Neural progenitor cell (in vitro differentiated cells): ENCODE measurements around the gene HJV. TPM values are rescaled to one million over a fixed set of nuclear protein-coding genes. Genes with fewer than 3 reads are reported as not detected.
"Not testable (repeated sequence)": the region's sequence is repeated elsewhere in the genome, so short reads cannot be mapped to it uniquely, and the experiment has no call there.

Source experiments
- DNase-seq: peaks from one replicate; pipeline ENCODE4 v3.0.0-alpha.2; 2016; ENCODE audit warnings: low spot score
- H2AFZ ChIP-seq: fragments of 200-600 bp; sonication (generic); replicated peaks from 2 replicates; pipeline ENCODE4 v1.6.1; 2016; ENCODE audit warnings: antibody characterized with exemption
- H3F3A ChIP-seq: fragments of 200-600 bp; sonication (generic); 2 replicates; pipeline ENCODE4 v1.6.1; 2016; ENCODE audit warnings: antibody characterized with exemption, low read depth
- H3K27ac ChIP-seq: fragments of 200-600 bp; sonication (generic); 2 replicates; pipeline ENCODE4 v1.5.1; 2016; ENCODE audit warnings: mild to moderate bottlenecking
- H3K27me3 ChIP-seq: fragments of 200-600 bp; sonication (generic); 2 replicates; pipeline ENCODE4 v1.6.1; 2016; ENCODE audit warnings: mild to moderate bottlenecking, moderate library complexity
- H3K36me3 ChIP-seq: fragments of 200-600 bp; sonication (generic); 2 replicates; pipeline ENCODE4 v1.5.1; 2016
- H3K4me1 ChIP-seq: fragments of 200-600 bp; sonication (generic); 2 replicates; pipeline ENCODE4 v1.6.1; 2016; ENCODE audit warnings: mixed run types
- H3K4me2 ChIP-seq: fragments of 200-600 bp; sonication (generic); 2 replicates; pipeline ENCODE4 v1.6.1; 2016
- H3K4me3 ChIP-seq: fragments of 200-600 bp; sonication (generic); 2 replicates; pipeline ENCODE4 v1.5.1; 2016
- H3K79me2 ChIP-seq: fragments of 200-600 bp; sonication (generic); 2 replicates; pipeline ENCODE4 v1.6.1; 2016; ENCODE audit warnings: low read depth
- H3K9ac ChIP-seq: fragments of 200-600 bp; sonication (generic); 2 replicates; pipeline ENCODE4 v1.6.1; 2016
- H3K9me3 ChIP-seq: fragments of 200-600 bp; sonication (generic); 2 replicates; pipeline ENCODE4 v1.5.1; 2016; ENCODE audit warnings: low read depth
- H4K20me1 ChIP-seq: fragments of 200-600 bp; sonication (generic); 2 replicates; pipeline ENCODE4 v1.6.1; 2016; ENCODE audit warnings: low read depth
- H3K27ac Mint-ChIP-seq: 3 replicates; pipeline ENCODE4 v1.8.0; 2021; ENCODE audit warnings: mixed read lengths
- H3K27me3 Mint-ChIP-seq: 2 replicates; pipeline ENCODE4 v1.8.0; 2022; ENCODE audit warnings: low read depth, mild to moderate bottlenecking, inconsistent platforms, moderate library complexity, mixed read lengths; ENCODE audit not compliant: insufficient read depth
- H3K36me3 Mint-ChIP-seq: 3 replicates; pipeline ENCODE4 v1.8.0; 2021; ENCODE audit warnings: mixed read lengths
- H3K4me1 Mint-ChIP-seq: 3 replicates; pipeline ENCODE4 v1.8.0; 2021; ENCODE audit warnings: mixed read lengths
- H3K4me3 Mint-ChIP-seq: 3 replicates; pipeline ENCODE4 v1.8.0; 2021; ENCODE audit warnings: mild to moderate bottlenecking, moderate library complexity, mixed read lengths
- H3K9me3 Mint-ChIP-seq: 3 replicates; pipeline ENCODE4 v1.8.0; 2020; ENCODE audit warnings: mixed read lengths
- EZH2 ChIP-seq: fragments of 200-600 bp; sonication (generic); IDR thresholded peaks from 2 replicates; pipeline ENCODE4 v1.6.1; 2017; ENCODE audit warnings: antibody characterized with exemption, mild to moderate bottlenecking, moderate library complexity
- EZH2phosphoT487 ChIP-seq: fragments of 200-600 bp; sonication (generic); IDR thresholded peaks from 2 replicates; pipeline ENCODE4 v1.6.1; 2017; ENCODE audit warnings: antibody characterized with exemption
- total RNA-seq: library from RNA; depleted of rRNA; stranded (reverse); fragments of >200 nt; gene quantifications from 2 replicates; pipeline ENCODE4 v1.2.3, GENCODE V29; 2015; ENCODE audit warnings: low replicate concordance
- TF ChIP-seq, protein P1 (sequence below): fragments of 200-600 bp; sonication (generic); IDR thresholded peaks from 2 replicates; pipeline ENCODE4 v1.5.1; 2017; ENCODE audit warnings: antibody characterized with exemption, mild to moderate bottlenecking

HJV gene
- total RNA-seq, 1 donor from 2014 or later = not detected

DNA sequence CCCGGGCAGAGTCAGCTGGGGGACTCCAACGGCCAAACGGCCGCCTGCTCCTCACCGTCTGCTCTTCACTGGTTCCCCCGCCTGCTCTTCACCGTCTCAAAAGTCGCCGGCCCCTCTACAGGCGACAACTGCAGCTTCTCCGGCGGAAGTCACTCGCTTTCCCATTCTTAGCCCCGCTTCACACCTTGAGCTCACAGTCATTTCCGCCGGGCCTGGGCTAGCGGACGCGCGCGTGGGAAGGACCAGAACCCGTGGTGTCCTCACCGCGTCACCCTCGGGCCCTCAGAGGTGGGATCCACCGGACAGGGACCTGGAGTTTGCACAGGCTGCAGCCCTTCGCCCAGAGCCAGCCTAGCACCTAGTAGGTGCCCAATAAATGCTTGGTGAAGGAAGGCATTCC is 27.9 kb upstream of the HJV start:
- Mint-ChIP-seq H3K27me3 (peaks cover 6% of the 10 kb centered on the region), H3K36me3 (no peaks in the 10 kb centered on the region), H3K4me3 (no peak overlapping the region), H3K9me3 (no peaks in the 10 kb centered on the region), H3K27ac (peak overlapping the region; percentile 87), H3K4me1 (peaks cover 11% of the 10 kb centered on the region)
- Histone ChIP-seq H3K4me2 (no peak overlapping the region), H3K27ac (no peak overlapping the region), H4K20me1 (no peaks in the 10 kb centered on the region), H3K9ac (no peak overlapping the region), H3K4me1 (peaks cover 3% of the 10 kb centered on the region), H3K4me3 (no peak overlapping the region), H3F3A (peaks cover 13% of the 10 kb centered on the region), H3K79me2 (no peaks in the 10 kb centered on the region), H3K36me3 (no peaks in the 10 kb centered on the region), H3K9me3 (no peaks in the 10 kb centered on the region), H3K27me3 (no peaks in the 10 kb centered on the region), H2AFZ (no peak overlapping the region)
- DNase-seq = no peak
- TF ChIP-seq, protein P1, sequence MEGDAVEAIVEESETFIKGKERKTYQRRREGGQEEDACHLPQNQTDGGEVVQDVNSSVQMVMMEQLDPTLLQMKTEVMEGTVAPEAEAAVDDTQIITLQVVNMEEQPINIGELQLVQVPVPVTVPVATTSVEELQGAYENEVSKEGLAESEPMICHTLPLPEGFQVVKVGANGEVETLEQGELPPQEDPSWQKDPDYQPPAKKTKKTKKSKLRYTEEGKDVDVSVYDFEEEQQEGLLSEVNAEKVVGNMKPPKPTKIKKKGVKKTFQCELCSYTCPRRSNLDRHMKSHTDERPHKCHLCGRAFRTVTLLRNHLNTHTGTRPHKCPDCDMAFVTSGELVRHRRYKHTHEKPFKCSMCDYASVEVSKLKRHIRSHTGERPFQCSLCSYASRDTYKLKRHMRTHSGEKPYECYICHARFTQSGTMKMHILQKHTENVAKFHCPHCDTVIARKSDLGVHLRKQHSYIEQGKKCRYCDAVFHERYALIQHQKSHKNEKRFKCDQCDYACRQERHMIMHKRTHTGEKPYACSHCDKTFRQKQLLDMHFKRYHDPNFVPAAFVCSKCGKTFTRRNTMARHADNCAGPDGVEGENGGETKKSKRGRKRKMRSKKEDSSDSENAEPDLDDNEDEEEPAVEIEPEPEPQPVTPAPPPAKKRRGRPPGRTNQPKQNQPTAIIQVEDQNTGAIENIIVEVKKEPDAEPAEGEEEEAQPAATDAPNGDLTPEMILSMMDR = no peak
- TF ChIP-seq EZH2phosphoT487 = no peak
- no peak for TF ChIP-seq EZH2

DNA sequence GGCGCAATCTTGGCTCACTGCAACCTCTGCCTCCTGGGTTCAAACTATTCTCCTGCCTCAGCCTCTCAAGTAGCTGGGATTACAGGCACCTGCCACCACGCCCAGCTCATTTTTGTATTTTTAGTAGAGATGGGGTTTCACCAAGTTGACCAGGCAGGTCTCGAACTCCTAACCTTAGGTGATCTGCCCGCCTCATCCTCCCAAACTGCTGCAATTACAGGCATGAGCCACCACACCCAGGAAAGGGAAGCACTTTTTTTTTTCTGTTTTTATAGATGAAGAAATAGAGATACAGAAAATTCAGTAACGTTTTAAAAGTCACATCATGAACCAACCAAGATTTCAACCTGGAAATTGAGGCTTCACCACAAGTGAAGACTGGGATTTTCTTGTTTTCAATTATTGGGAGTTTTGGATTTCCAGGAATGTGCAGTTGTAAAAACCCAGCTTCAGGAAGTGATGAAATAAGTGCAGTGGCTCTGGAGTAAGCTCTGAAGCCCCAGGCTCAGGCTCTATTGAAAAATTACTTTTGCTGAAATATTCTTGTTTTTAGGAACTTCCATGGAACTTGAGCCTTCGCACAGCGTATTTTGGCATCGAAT is 27.1 kb upstream of the HJV start:
- not testable (repeated sequence) for H3K79me2 ChIP-seq, H3K4me3 ChIP-seq, H3K4me2 ChIP-seq, H3K27ac ChIP-seq, H3K4me3 Mint-ChIP-seq, H3K36me3 Mint-ChIP-seq, H3K9me3 Mint-ChIP-seq, H3K27me3 ChIP-seq, DNase-seq, H4K20me1 ChIP-seq, H2AFZ ChIP-seq, H3K36me3 ChIP-seq, H3K27me3 Mint-ChIP-seq, H3K9ac ChIP-seq, H3K27ac Mint-ChIP-seq, H3K4me1 ChIP-seq, H3K9me3 ChIP-seq
- peaks cover 12% of the 10 kb centered on the region for H3K4me1 Mint-ChIP-seq
- peaks cover 13% of the 10 kb centered on the region for H3F3A ChIP-seq

DNA sequence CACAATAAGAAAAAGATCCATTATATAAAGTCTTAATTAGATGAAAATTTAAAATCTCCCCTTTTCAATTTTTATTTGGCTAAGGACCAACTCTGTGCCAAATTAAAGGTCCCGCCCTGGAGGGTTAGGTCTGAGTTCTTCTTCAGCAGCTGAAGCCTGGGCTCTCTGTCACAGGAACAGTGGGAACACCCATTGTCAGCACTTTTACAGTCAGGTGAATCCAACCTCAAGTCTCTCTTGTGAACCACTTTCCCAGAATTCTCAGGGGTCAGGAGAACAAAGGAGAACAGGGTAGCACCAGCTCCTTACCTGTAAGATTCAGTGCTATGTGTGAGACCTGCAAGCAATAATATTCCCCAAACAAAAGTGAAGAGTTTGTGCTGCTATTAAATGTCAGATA is 25.1 kb upstream of the HJV start:
- no peaks in the 10 kb centered on the region for H3K79me2 ChIP-seq
- no peak for DNase-seq
- H3K4me3 ChIP-seq = no peak overlapping the region
- Mint-ChIP-seq H3K4me3 (no peak overlapping the region), H3K4me1 (peaks cover 12% of the 10 kb centered on the region), H3K36me3 (no peaks in the 10 kb centered on the region), H3K27ac (no peak overlapping the region), H3K9me3 (no peaks in the 10 kb centered on the region), H3K27me3 (peaks cover 6% of the 10 kb centered on the region)
- peaks cover 2% of the 10 kb centered on the region for H3K4me1 ChIP-seq
- no peak overlapping the region for H3K27ac ChIP-seq
- no peak overlapping the region for H3K4me2 ChIP-seq
- H3K36me3 ChIP-seq = no peaks in the 10 kb centered on the region
- no peaks in the 10 kb centered on the region for H4K20me1 ChIP-seq
- no peak overlapping the region for H3K9ac ChIP-seq
- H2AFZ ChIP-seq = no peak overlapping the region
- TF ChIP-seq, protein P1 = no peak
- TF ChIP-seq EZH2 = no peak
- TF ChIP-seq EZH2phosphoT487 = no peak
- no peaks in the 10 kb centered on the region for H3K9me3 ChIP-seq
- H3F3A ChIP-seq = peaks cover 9% of the 10 kb centered on the region
- no peaks in the 10 kb centered on the region for H3K27me3 ChIP-seq

DNA sequence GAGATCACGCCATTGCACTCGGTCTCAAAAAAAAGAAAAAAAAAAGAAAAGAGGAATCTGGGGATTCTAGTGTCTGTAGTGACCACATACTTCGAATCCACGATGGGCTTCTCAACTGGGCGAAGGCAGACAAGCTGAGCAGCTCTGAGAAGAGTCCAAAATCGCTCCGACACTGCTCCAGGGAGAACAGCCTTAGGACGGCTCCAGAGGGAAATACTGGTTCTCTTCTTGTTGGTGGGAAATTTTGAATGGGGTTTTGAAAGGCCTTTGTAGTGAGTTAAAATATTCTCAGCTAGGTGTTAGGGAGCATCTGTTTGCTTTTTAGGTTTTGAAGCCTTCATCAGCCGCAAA is 18.3 kb upstream of the HJV start:
- Histone ChIP-seq H3K4me3 (peak overlapping the region; percentile 84), H3K4me2 (no peak overlapping the region), H3K27ac (no peak overlapping the region), H3K36me3 (no peaks in the 10 kb centered on the region), H3K79me2 (no peaks in the 10 kb centered on the region), H3K27me3 (no peaks in the 10 kb centered on the region), H4K20me1 (no peaks in the 10 kb centered on the region), H2AFZ (no peak overlapping the region), H3K9me3 (no peaks in the 10 kb centered on the region), H3K9ac (no peak overlapping the region), H3F3A (peaks cover 43% of the 10 kb centered on the region), H3K4me1 (no peaks in the 10 kb centered on the region)
- no peak for TF ChIP-seq EZH2phosphoT487
- TF ChIP-seq, protein P1 = no peak
- TF ChIP-seq EZH2 = no peak
- DNase-seq = no peak
- Mint-ChIP-seq H3K4me1 (peaks cover 28% of the 10 kb centered on the region), H3K36me3 (peaks cover 12% of the 10 kb centered on the region), H3K27me3 (peaks cover 46% of the 10 kb centered on the region), H3K9me3 (peaks cover 27% of the 10 kb centered on the region), H3K4me3 (peak overlapping the region; percentile 98), H3K27ac (no peak overlapping the region)
